Body of pancreas (tissue), 4 donors: Measurements from ENCODE around the gene F11R. TPM values are rescaled to one million over a fixed set of nuclear protein-coding genes. Genes with fewer than 3 reads are reported as not detected.
"Not testable (repeated sequence)": the region's sequence is repeated elsewhere in the genome, so short reads cannot be mapped to it uniquely, and the experiment has no call there.

Experiments
- ATAC-seq: fragments of 150-250 bp; one replicate; pipeline ENCODE4 v1.9.1; 2016
- DNase-seq, 4 donors: peaks; one replicate each; pipeline ENCODE4 v3.0.0-alpha.2; 2019
- H3K27ac ChIP-seq, 4 donors: fragments of 200-600 bp; sonication (generic); 1 replicate in 3 of 4; 2 replicates in 1 of 4; pipeline versions ENCODE4 v1.5.1 to v1.6.1; 2016 to 2019; ENCODE audit warnings: mild to moderate bottlenecking in 1 of 4, mixed read lengths in 1 of 4, moderate library complexity in 1 of 4
- H3K27me3 ChIP-seq, 2 donors: fragments of 200-600 bp; sonication (generic); one replicate each; pipeline ENCODE4 v1.6.0; 2016; ENCODE audit warnings: mild to moderate bottlenecking in 1 of 2
- H3K36me3 ChIP-seq, 2 donors: fragments of 200-600 bp; sonication (generic); replicated peaks in 1 of 2; 2 replicates each; pipeline ENCODE4 v1.5.1; 2016; ENCODE audit warnings: low read depth in 2 of 2; ENCODE audit not compliant: insufficient read depth in 1 of 2
- H3K4me1 ChIP-seq: fragments of 200-600 bp; sonication (generic); one replicate; pipeline ENCODE4 v1.6.0; 2016
- H3K4me3 ChIP-seq, 2 donors: fragments of 200-600 bp; sonication (generic); 1 replicate in 1 of 2; 2 replicates in 1 of 2; pipeline ENCODE4 v1.5.1; 2016 to 2019
- H3K9me3 ChIP-seq, 3 donors: fragments of 200-600 bp; sonication (generic); 1 replicate in 2 of 3; 2 replicates in 1 of 3; pipeline ENCODE4 v1.5.1; 2016
- CTCF ChIP-seq, 7 experiments: fragments of 450-650 bp in 4 of 7; fragments of 200-600 bp in 3 of 7; sonication (generic) in 3 of 7; IDR thresholded peaks; one replicate each; pipeline ENCODE4 v1.5.1; 2016 to 2019; ENCODE audit warnings: antibody characterized with exemption in 7 of 7
- POLR2A ChIP-seq, 3 donors: fragments of 450-650 bp; IDR thresholded peaks; one replicate each; pipeline ENCODE4 v1.6.1; 2016; ENCODE audit warnings: antibody characterized with exemption in 3 of 3, mild to moderate bottlenecking in 2 of 3
- WGBS, 2 donors: methylation state at CpG; one replicate each; pipeline ENCODE4 v1.1.5; 2017; 5-methylcytosine and 5-hydroxymethylcytosine counted together
- intact Hi-C: fragments of 100-400 bp; cut with DNase I; formaldehyde crosslinking; loops from one replicate; pipeline ENCODE4 v1.15.1; 2023
- total RNA-seq, 2 donors: library from RNA; depleted of rRNA; stranded (reverse); fragments of >200 nt; gene quantifications; one replicate each; pipeline ENCODE4 v1.1.0, GENCODE V29; 2016

F11R gene
- total RNA-seq, 2 donors from 2014 or later, result 40.2 to 41.5 TPM

GRCh38 chr1:161032409-161032808 lies 11.5 kb upstream of the F11R start:
- intact Hi-C loops, result no loop called here
- TF ChIP-seq CTCF (IDR thresholded peaks at IDR 0.05), result no peak
- no peak for TF ChIP-seq POLR2A (IDR thresholded peaks at IDR 0.05)
- no peak for ATAC-seq
- Histone ChIP-seq H3K4me1 (no peaks in the 10 kb centered on the region), H3K27ac (no peak overlapping the region), H3K9me3 (no peaks in the 10 kb centered on the region), H3K27me3 (no peaks in the 10 kb centered on the region), H3K36me3 (no peaks in the 10 kb centered on the region), H3K4me3 (no peak overlapping the region)
- WGBS, 2 donors, result 54 to 58% methylated on average over 1 of the region's 1 CpG
- no peak for DNase-seq

GRCh38 chr1:161031874-161032273 lies 10.9 kb upstream of the F11R start:
- WGBS, 2 donors, result 63 to 70% methylated on average over 2 of the region's 2 CpGs
- intact Hi-C loops, result no loop called here
- TF ChIP-seq CTCF (IDR thresholded peaks at IDR 0.05), result no peak
- no peak for TF ChIP-seq POLR2A (IDR thresholded peaks at IDR 0.05)
- DNase-seq (no peak), ATAC-seq (no peak)
- H3K36me3 ChIP-seq, result no peaks in the 10 kb centered on the region
- no peak overlapping the region for H3K4me3 ChIP-seq
- H3K9me3 ChIP-seq, result no peaks in the 10 kb centered on the region
- peaks cover 4% of the 10 kb centered on the region for H3K4me1 ChIP-seq
- no peaks in the 10 kb centered on the region for H3K27me3 ChIP-seq
- no peak overlapping the region for H3K27ac ChIP-seq

GRCh38 chr1:161029466-161029865 lies 8.5 kb upstream of the F11R start:
- DNase-seq, ATAC-seq, H3K9me3 ChIP-seq, H3K27ac ChIP-seq, H3K4me1 ChIP-seq, H3K36me3 ChIP-seq, H3K27me3 ChIP-seq, H3K4me3 ChIP-seq, intact Hi-C loops: not testable (repeated sequence)
- WGBS, 2 donors, result 93% methylated on average over 23 of the region's 32 CpGs; no CpG with 5 or more reads in 1 of the 2 donors

- H3K27ac ChIP-seq, H3K27me3 ChIP-seq, ATAC-seq, H3K9me3 ChIP-seq, intact Hi-C loops, DNase-seq, H3K4me3 ChIP-seq, H3K36me3 ChIP-seq: not testable (repeated sequence)
- 47 to 48% methylated on average over 1 of the region's 1 CpG for WGBS, 2 donors
- H3K4me1 ChIP-seq, result peaks cover 12% of the 10 kb centered on the region
Measured at GRCh38 chr1:161026954-161027353, 6.0 kb upstream of the F11R start.

- DNase-seq, H3K9me3 ChIP-seq, H3K4me3 ChIP-seq, H3K27me3 ChIP-seq, ATAC-seq, H3K36me3 ChIP-seq, intact Hi-C loops: not testable (repeated sequence)
- 87 to 89% methylated on average over 12 of the region's 12 CpGs for WGBS, 2 donors
- peak overlapping the region in 2 of 4 donors; percentile 91 to 98 for H3K27ac ChIP-seq
- peaks cover 46% of the 10 kb centered on the region for H3K4me1 ChIP-seq
Measured at GRCh38 chr1:161022432-161022831, 1.5 kb upstream of the F11R start.

GRCh38 chr1:161021970-161022353 lies 1.0 kb upstream of the F11R start:
- WGBS, 2 donors, result 66 to 84% methylated on average over 2 of the region's 2 CpGs
- no peak for ATAC-seq
- DNase-seq, result no peak
- Histone ChIP-seq H3K36me3 (no peaks in the 10 kb centered on the region), H3K4me1 (peaks cover 48% of the 10 kb centered on the region), H3K4me3 (no peak overlapping the region), H3K27me3 (no peaks in the 10 kb centered on the region), H3K27ac (peak overlapping the region in 3 of 4 donors; percentile 76 to 98 (median 91)), H3K9me3 (no peaks in the 10 kb centered on the region)
- TF ChIP-seq POLR2A (IDR thresholded peaks at IDR 0.05) (no peak), CTCF (IDR thresholded peaks at IDR 0.05) (no peak)
- intact Hi-C loops, result no loop called here
